ENCODE results near the gene MOXD1. TPM values are rescaled to one million over a fixed set of nuclear protein-coding genes. Genes with fewer than 3 reads are reported as not detected.
A peak's percentile ranks its signal among the peaks of the same experiment; 100 is the strongest.

Gene MOXD1
- total RNA-seq, 1 donor = 15.1 TPM

DNA sequence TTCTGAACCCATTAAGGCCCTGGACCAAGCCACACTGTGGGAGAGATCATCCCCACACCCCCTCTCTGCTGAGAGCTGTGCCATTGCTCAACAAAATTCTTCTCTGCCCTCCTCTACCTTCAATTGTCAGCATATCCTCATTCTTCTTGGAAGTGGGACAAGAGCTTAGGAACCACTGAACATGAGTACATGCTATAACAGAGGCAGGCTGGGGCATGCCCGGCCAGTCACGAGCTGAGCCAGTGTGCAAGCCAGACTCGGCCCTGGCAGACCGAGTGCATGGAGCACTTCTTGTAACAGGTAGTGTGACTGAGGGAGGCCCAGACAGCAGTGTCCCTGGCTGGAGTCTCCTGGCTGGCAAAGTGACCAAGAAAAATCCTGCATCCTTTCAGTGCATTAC, 149.2 kb downstream of the MOXD1 start:
- no peak for DNase-seq (ENCODE audit: low read depth)
- no peak overlapping the region for H3K4me3 ChIP-seq (ENCODE audit: low read depth, low read length)
- TF ChIP-seq, protein P1, sequence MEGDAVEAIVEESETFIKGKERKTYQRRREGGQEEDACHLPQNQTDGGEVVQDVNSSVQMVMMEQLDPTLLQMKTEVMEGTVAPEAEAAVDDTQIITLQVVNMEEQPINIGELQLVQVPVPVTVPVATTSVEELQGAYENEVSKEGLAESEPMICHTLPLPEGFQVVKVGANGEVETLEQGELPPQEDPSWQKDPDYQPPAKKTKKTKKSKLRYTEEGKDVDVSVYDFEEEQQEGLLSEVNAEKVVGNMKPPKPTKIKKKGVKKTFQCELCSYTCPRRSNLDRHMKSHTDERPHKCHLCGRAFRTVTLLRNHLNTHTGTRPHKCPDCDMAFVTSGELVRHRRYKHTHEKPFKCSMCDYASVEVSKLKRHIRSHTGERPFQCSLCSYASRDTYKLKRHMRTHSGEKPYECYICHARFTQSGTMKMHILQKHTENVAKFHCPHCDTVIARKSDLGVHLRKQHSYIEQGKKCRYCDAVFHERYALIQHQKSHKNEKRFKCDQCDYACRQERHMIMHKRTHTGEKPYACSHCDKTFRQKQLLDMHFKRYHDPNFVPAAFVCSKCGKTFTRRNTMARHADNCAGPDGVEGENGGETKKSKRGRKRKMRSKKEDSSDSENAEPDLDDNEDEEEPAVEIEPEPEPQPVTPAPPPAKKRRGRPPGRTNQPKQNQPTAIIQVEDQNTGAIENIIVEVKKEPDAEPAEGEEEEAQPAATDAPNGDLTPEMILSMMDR (IDR thresholded peaks at IDR 0.05; ENCODE audit: insufficient read depth, low read depth, low read length) = no peak

DNA sequence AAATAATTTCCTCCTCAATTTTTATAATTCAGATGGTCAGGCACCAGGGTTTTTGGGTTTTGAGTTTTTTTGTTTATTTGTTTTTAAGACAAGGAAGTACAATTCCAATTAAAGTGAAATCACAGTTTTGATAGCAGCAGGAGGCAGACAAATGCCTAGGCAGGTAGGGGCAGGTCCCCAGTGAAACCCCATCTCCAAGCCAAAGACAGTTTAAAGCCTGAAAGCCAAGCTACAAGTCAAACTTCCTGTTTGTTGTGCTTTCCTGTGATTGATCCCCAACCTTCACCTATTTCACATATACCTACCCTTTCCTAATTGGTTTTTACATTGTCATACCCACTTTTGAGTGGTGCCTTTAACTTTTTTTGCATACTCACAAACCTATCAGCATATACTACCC, 149.6 kb downstream of the MOXD1 start:
- TF ChIP-seq, protein P1 (IDR thresholded peaks at IDR 0.05; ENCODE audit: insufficient read depth, low read depth, low read length) = no peak
- H3K4me3 ChIP-seq (ENCODE audit: low read depth, low read length) = no peak overlapping the region
- DNase-seq (ENCODE audit: low read depth) = no peak

DNA sequence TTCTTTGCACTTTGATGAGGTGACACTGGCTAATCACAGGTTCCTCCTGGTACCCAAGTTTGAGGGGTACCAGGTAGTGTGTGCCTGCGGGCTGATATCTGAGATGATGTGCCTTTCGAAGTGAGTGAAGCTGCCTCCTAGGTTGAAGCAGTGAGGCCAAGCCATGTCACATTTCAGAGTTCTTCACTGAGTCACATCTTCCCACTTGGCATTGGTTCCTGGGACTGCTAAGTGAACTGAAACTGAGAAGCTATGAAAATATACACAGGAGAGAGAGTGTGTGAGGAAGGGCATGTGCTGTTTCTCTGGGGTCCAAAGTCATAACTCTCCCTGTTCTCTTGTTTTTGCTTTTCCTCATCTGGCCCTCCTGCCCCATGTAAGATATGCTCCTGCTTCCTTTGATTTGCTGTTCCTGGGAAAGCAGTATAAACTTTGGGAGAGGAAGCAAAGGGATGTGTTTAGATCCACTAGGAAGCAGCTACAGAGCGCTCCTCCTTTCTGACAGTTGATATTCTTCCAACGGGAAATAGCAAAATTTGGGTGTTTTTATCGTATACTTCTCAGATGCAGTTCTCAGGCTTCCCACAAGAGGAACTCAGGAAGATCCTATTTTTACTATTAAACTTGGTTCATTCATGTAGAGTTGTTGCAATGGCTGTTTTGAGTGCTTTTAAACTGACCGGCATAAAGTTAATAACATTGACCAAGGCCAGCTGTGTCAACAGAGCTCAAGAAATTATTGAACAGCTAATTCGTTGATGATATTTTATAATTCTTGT, 153.7 kb downstream of the MOXD1 start:
- H3K4me3 ChIP-seq (ENCODE audit: low read depth, low read length) = no peak overlapping the region
- no peak for DNase-seq (ENCODE audit: low read depth)
- TF ChIP-seq, protein P1 (IDR thresholded peaks at IDR 0.05; ENCODE audit: insufficient read depth, low read depth, low read length) = peak; percentile 11

DNA sequence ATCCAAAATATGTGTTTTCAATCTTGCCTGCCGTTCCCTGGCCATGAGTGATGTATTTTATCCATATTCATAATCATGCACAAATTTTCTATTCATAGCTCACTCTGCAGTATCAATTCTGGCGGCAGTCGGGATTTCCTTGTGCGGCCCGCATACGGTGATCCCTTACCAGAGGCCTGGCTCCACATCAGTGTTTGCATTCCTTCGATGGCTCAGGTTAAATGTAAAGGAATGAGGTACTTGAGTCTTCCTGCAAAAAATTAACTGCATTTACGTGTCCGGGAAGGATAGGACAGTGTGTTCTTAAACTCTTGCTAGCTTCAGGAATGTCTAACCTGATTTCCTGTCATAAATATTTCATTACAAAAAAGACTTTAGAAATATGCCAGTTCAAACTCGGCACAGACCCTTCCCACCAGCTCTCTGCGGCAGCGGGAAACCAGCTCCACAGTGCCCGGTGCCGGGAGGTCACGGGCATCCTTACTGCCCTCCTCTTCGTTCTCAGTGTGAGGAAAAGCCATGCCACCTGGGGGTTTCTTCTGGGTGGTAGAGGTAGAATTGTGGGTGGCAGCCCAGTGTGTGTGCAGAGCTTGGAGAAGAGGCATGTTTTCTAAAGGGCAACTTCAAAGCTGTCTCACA, 154.5 kb downstream of the MOXD1 start:
- no peak overlapping the region for H3K4me3 ChIP-seq (ENCODE audit: low read depth, low read length)
- TF ChIP-seq, protein P1 (IDR thresholded peaks at IDR 0.05; ENCODE audit: insufficient read depth, low read depth, low read length) = no peak
- DNase-seq (ENCODE audit: low read depth) = no peak

DNA sequence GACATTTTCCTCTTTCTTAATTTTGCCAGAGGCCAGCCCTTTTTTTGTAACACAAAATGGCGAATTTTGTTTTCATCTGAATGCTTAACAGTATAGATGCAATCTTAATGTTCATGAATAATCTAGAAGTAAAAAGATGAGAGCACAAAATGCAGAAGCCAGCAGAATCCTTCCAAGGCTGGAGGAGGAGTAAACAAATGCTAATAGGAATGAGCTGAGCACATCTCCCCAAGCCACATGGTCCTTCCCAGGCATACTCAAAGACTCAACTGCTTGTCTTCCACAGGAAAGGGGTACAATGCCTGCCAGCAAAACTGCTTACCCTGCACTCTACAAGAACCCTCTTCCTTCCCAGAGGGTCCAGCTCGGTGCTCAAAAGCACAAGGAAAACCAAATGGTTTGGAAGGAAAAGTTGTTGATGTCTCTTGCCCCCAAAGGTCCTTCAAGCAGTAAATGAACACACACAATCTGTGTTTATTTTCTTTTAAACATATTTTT, 155.1 kb downstream of the MOXD1 start:
- H3K4me3 ChIP-seq (ENCODE audit: low read depth, low read length) = no peak overlapping the region
- TF ChIP-seq, protein P1 (IDR thresholded peaks at IDR 0.05; ENCODE audit: insufficient read depth, low read depth, low read length) = no peak
- no peak for DNase-seq (ENCODE audit: low read depth)

Other genes with a start within 250 kb of the MOXD1 start
- gene STX7, start 111.6 kb upstream of the MOXD1 start, total RNA-seq = 16.8 and 27.2 TPM in 2 replicates
- gene TAAR9, start 136.8 kb upstream of the MOXD1 start, total RNA-seq = not detected in 2 replicates
- gene TAAR8, start 151.2 kb upstream of the MOXD1 start, total RNA-seq = not detected in 2 replicates
- not detected in 2 replicates for gene TAAR6, start 168.8 kb upstream of the MOXD1 start, total RNA-seq
- not detected in 2 replicates for gene TAAR5, start 188.3 kb upstream of the MOXD1 start, total RNA-seq
- gene TAAR2, start 222.8 kb upstream of the MOXD1 start, total RNA-seq = not detected in 2 replicates

Measured in fibroblast of villous mesenchyme (primary cell).